Measurements from ENCODE around the gene MYO16. TPM values are rescaled to one million over a fixed set of nuclear protein-coding genes. Genes with fewer than 3 reads are reported as not detected.

MYO16 gene
- 156 TPM for total RNA-seq

DNA sequence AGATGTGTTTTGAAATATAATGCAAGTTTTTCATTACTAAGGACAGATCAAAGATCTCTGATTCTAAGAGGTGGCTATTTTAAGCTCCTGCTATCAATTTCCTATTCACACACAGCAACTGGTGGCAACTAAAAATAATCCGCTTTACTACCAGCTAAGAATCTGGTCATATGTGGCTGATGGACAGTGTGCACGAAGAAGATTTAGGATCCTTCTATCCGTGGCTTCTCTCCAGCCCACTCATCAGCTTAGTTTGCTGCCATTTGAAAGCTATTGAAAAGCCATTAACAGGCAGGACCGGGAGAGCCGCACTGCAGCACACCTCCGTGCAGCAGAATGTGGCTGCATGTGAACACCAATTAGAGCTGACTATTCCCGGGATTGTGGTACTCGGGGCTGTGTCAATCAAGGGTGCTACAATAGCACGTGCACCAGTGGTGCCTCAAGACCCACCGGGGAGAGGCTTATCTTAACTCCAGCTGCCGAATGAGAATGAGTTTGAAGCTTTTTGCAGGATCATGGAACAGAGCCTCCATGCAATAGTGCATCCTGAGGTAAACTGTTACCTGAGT lies at the start of gene MYO16:
Gene MYO16, plus strand, starts transcription at position 431 of the 572 bp plus-strand sequence. CDS start 234 bp downstream, outside the sequence.

